NCI-H2081 treated with DMSO at 0.1 percent for 48 hours (cell line): ENCODE data around the gene NPAS2.

Source experiments
- DNase-seq: peaks from one replicate; lab custom pipeline; 2025; lab: John Stamatoyannopoulos, UW

NPAS2 gene

DNA sequence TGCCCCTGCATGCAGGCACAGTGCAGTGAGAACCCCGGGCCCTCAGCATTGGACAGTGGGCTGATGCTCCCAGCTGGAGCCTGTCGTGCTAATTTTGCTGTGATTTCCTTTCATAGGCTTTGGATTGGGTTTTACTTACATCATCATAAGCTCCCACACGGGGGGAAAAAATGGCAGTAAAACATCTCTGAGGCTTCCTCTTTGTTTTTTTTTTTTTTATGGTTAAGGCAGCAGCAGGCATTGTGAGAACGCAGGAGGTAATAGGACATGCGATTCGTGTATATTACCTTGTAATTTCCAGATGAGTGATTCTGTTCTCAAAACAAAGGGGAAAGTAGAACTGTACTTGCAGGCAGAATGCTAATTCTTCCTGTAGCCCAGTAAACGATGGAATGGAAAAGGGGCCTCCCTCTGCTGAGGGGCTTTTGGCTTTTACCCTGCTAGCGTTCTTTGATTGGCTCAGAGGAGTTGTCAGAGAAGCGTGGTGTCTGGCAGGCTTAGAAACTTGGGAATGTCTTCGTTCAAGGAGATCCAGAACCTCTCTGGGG lies 89.7 kb downstream of the NPAS2 start:
- no peak for DNase-seq

DNA sequence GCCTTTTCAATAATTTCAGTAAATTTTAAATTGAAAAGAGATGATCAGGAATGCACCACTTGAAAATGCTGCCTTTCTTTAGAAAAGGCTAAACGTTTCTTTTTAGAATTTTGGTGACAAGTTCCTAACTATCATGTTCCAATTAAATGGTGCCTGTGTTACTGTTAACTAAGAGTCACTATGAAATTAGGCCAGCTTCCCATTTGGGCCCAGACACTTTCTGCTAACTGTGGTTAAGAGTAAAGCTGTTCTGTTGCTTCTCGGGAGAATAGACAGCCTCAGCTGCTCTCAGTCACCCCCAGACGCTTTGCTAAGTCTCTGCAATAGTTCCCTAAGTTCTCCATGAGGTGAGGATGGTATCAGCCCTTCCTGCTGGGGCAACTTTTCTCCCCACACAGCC lies 90.2 kb downstream of the NPAS2 start:
- no peak for DNase-seq

DNA sequence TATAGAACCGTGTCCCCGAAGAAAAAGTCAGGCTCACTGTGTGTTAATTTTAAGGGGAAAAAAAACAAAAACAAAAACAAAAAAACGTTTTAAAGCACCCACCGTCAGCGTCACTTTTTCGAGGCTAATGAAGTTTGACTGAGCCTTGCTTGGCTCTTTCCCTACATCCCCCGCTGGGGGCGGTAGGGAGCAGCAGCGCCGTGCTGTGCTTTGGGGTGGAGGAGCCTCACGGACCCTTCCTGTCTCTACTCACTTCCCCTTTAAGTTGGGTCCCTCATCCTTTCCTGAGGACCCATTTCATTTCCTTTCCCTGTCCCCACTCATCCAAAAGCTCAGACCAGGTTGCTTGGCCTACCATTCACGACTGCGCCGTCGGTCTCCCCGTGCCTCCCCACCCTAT lies 99.4 kb downstream of the NPAS2 start:
- no peak for DNase-seq

DNA sequence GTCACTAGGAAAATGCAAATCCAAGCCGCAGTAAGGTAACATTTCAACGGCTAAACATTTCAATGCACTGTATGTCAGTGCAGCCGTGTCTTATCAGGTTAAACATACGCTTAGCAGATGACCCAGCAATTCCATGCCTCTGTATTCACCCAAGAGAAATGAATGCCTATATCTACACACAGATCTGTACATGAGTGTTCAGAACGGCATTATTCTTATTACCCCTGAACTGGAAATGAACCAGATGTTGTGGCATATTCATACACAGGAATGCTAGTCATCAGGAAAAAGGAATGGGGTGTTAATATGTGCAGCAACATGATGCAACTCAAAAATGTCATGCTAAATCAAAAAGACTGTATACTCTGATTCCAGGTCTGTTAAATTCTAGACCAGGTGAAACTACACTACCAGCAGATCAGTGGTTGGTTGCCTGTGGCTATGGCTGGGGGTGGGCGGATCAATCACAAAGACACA lies 101.8 kb downstream of the NPAS2 start:
- DNase-seq = no peak

DNA sequence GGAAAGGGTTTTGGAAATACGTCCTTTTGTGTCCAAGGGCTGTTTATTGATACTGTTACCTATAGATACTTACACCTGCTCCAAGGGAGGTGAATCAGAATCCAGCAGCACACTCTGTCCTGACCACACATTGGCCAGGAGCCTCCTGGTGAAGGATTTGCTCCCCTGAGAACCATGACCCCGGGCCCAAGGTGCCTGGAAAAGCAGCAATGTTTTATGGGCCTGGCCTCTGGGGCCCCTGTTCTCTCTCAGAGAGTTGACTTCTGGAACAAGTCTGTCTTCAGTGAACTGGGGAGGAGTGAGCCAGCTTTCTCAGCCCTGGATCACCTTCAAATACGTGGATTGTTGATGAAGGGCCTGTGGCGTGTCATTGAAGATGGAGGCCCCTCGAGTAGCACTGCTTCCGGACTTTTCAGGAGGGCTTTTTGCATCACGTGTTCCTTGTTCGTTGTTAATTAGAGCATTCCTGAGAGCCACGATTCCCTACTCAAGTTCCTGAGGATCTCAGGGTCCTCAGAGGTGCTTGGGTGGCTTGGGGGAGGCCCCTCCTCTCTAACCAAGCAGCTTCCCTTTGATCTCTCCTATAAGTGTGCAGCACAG lies 103.6 kb downstream of the NPAS2 start:
- no peak for DNase-seq

DNA sequence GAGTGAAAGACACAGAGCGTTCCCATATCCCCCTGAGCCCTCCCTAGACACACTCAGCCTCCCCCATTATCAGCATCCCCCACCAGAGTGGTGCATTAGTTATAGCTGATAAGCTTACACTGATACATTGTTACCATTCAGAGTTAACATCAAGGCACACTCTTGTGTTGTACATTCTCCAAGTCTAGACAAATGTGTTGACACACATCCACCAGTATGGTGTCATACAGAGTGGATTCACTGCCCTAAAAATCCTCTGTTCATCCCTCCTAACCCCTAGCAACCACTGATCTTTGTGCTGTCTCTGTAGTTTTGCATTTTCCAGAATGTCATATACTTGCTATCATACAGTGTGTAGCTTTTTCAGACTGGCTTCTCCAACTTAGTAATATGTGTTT lies 104.2 kb downstream of the NPAS2 start:
- DNase-seq = no peak

DNA sequence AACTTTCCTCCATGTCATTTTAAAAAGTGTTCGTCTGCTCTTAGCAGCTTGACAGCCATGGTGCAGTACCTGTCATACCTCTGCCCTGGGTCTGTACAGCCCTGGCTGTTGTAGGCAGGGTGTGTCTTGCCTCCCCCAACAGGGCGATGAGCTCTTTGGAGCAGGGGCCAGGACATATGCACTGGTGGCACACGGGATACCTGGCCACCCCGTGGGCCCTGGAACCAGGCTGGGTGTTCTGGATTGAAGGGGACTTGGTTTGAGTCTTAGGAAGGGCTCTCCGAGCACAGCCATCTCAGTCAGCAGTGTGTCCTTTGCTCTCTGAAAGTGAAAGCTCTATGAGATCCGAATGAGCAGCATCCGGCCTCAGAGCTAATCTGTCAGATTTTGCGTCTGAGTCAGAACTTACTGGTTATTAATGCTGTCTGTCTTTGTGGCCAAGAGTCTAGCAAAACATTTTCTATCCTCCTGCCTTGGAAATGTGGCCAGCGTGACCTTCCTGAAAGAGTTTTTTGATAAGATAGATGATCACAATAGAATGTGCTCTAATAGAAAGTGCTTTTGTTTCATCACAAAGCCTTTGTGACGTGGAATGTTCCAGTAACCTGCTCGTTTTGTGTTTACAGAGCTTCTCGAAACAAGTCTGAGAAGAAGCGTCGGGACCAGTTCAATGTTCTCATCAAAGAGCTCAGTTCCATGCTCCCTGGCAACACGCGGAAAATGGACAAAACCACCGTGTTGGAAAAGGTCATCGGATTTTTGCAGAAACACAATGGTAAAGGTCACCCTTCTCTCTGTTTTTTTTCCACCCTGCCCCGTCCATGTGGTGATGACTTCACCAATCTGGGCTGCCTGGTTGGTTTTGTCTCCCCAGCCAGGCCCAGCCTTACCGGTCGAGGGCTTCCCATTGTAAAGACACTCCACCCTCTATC lies 104.8 kb downstream of the NPAS2 start:
- DNase-seq = no peak

DNA sequence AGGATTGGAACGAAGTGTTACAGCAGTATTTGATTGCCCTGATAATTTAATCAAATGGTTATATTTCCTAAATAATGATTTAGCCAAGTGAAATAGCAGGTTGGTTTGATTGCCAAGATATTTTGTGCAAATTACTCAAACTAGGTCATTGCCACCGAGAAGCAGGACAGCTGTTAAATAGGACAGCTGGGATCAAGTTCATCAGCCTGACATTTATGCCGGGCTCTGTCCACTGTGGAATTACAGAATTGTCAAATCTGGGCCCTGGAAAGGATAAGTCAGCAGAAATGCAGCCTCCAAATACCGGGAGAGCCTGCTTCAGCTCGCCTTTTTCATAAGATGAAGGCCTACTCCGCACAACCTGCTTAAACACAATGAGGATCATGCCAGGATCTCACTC lies 108.3 kb downstream of the NPAS2 start:
- no peak for DNase-seq

DNA sequence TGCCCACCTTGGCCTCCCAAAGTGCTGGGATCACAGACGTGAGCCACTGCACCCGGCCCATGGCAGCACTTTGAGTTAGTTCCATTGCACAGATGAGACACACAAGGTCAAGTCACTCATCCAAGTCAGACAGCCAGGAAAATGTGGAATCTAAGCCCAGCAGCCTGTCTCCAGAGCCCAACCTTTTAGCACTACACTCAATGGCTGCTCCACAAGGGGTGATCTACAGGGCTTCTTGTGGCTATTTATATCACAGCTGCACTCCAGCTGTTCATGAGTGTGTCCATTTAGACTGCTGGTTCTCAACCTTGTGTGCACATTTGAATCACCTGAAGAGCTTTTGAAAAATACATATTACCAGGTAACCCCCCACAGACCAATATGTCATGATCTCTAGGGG lies 109.2 kb downstream of the NPAS2 start:
- DNase-seq = no peak

DNA sequence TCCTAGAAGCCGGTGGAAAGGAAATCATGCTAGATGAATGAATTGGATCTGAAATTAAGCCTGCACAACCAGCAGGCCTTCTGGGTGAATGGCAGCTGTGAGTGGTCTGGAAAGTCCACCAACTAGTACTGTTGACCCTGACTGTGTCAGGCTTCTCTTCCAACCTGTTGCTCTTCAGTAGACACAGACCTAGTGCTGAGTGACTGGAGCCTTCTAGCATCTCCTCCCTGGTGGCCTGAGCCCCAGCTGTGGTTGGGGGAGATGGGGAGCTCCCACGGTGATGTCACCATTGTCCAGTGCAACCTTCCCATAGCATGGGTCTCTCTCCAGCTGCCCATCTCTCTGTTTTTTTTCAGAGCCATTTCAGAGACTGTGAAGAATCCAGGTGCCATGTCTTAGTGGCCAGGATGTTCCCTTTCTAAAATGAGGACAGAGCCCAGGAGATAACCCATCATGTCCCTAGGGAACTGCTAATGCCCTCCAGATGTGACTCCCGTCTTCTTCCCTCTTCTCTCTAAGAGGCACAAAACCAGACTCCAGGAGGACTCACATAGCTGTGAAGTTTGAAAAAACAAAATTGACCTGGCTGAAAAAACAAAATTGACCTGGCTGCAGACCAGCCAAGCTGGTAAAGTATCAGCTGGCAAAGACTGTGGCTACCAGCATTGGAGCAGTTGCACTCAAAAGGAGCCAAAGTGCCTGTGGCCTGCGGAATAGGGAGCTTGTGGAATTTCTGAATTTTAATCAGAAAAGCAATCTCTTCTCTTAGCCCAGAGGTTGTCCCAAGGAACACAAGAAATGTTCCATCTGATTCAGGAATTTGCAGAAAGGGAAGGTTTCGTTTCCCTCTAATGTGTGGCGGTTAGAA lies 114.8 kb downstream of the NPAS2 start:
- DNase-seq = no peak

DNA sequence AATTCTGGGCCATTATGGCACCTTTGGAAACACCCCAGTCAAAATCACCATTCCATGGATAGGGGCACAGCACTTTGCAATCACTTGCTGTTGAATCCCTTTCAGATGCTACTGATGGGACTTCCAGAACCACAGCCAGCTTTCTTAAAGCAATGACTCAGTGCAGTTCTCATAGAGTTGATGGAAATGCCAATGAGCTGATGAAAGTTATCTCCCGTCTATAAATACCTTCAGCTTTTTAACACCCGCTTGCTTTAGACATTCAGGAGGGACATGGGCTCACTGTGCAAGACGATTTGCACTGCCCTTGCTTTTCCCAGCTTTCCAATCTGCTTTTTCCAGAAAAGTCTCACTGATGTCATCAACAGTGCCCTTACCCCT lies 115.4 kb downstream of the NPAS2 start:
- DNase-seq = no peak

DNA sequence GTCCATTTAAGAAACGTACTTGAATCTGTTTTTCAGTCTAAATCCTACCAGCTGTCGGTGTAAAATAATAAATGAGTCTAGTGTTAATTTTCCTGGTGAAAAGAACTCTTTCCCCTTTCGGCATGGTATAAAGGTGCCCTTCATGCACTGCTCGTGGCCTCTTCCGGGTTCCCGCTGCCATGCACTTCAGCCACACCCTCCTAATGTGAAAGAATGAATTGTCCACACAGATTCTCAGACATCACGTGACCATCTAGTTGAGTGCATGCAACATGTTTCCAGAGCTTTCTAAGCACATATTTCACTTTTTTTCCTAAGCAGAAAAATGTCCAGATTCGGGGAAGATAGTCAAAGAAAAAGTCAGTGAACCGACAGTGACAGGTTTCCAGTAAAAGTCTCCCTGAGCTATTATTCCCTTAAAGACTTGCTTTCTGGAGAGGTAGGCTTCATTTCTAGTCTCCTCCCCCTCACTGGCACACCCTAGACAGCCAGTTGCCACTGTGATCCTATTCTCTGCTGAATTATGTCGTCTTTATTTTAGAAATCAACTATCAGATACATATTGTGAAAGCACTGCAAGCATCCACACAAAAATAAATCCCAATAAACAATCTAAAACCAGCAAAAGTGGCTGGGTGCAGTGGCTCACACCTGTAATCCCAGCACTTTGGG lies 116.3 kb downstream of the NPAS2 start:
- no peak for DNase-seq

DNA sequence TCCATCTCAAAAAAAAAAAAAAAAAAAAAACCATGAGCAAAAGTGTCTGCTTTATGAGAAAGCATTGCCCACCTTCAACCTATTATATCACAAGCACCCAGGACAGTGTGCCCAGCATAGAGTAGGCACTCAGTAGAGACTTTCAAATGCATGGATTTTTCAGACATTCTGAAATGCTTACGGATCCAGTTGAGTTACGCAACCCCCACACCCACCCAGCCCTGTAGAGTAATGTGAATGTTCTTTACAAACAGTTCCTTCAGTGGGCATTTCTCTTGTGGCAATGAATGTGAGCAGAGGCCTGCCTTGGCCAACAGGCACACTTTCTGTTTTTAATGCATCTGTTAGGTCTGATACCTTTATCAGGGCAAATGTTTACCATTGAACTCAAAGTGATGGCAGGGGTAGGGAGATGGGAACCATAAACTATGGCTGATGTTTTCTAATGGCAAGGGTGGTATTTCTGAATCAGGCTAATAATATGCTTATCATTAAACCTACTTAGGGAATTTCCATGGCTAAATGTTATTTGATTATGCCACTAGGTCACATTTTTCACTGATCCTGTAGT lies 117.1 kb downstream of the NPAS2 start:
- no peak for DNase-seq

DNA sequence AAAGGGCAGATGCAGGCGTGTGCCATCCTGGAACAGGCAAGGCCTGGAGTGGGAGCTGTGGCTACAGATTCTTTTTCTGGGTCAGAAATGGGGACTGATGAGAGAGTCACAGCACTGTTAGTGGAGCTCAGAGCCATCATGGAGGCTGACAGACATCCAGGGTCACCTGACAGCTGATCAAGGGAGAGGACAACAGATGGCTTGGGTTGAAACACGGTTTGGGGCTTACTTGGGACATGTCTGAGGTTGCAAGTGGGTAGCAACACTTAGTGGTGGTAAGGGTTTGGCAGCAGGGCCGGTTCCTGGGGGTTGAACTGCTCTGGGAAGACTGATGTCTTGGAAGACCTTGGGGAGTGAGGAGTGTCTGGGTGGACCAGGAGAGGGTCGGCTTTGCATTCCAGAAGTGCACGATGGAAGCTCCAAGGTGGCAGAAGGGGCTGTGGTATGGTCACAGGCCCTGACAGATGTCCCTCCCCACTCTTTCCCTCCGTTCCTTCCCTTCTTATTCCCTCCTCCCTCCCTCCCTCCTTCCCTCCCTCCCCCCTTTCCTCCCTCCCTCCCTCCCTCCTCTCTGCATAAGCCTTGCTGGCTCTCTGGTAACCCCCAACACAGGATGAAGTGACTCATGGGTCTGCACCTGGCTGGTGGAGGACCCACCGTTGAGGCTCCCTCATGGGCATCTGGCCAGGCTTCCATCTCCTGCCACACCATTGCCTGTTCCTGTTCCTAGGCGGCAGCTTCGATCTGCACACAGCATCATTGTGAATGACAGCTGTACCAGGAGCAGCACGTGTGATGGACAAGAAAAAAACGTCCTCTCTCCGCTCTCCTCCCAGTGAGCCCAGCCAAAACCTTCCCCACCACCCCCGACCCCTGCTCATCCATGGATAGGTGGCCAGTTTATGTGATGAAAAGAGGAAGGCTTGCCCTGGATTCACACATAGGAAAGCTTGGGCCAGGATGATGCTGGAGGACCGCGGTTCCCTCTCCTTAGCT lies 118.4 kb downstream of the NPAS2 start:
- DNase-seq = no peak

DNA sequence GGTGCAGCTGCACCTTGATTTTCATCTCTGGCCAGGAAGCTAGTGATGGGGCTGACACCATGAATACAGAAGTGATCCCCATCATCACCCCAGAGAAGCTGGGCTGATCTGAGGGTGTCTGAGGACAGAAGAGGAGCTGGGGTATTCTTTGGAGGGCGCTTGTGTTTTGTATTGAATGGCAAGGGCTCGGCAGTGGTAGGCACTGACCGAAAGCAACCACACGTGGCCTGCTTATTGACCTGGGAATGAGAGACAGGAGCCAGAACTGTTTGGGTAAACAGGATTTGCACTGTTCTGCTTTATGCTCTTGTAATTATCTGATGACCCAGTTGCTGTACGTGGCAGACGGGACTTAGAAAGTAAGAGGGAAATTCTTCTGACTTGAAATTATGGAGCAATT lies 119.5 kb downstream of the NPAS2 start:
- no peak for DNase-seq

DNA sequence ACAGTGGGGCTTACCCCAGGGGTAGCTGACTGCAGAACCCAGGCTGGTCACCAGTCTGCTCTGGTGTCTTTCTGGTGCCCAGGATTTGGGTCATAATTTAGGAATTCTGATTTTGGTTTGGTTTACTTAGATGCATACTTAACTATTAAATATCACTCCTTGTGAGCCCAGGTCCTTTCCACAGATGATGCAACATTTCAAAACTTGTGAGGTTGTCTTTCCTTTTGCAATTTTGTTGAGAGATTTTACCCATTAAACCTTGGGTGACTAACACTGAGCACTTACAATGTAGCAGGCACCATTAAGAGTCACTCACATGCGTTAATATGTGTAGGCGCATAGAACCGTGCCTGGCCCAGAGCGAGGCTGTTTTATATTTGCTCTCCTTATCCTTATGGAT lies 120.3 kb downstream of the NPAS2 start:
- no peak for DNase-seq

DNA sequence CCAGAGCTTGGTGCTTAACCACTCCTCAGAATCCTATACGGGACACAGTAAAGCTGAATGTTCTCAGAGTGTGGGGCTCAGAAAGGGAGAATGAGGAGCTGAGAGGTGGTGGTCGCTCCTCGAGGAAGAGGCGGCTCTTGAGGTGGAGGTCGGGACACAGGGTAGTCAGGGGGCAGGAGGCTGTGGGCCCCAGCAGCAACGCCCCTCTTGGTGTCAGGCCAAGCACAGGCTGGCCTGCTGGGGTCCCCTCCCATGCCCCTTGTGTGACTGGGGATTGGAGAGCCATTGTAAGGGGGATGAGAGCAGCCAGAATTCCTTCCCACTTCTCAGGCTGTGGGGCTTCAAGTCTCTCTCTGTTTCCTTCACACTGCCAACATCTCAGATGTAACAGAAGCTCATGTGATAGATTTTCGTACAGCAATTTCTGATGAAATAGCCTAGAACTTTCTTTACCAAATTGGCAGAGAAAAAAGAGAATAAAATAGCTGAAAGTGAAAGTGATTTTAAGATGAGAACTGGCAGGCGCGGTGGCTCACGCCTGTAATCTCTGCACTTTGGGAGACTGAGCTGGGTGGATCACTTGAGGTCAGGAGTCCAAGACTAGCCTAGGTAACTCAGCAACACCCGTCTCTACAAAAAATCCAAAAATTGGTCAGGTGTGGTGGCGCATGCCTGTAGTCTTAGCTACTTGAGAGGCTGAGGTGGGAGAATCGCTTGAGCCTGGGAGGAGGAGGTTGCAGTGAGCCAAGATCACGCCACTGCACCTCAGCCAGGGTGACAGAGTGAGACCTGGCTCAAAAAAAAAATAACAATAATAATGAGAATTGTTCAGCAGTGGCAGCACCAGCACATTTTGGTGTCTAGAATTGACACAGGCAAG lies 121.1 kb downstream of the NPAS2 start:
- DNase-seq = no peak

DNA sequence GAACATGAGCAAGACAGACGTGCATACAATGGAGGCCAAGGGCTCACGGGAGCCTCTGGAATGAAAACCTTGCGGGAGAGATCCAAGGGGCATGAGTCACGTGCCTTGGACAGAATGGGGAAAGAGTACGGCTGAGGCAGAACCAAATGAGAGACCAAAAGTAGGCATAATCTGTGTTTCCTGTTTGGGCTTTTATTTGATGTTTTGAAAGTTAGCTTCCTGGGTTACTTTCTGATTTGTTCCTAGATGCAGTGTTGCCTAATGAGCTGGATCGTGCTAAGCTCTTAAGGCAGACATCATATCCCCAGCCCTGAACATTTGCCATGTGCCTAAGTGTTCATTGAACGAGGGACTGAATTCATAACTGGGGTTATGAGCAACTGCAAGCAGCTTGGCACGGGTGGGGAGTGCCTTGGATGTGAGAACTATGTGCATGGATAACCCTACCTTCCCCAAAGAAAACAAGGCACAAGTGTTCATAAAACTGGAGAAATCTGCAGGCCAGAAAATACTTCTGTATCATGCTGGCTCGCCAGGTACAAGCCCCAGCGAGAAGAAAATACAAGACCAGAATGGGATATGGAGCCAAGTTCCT lies 121.8 kb downstream of the NPAS2 start:
- DNase-seq = no peak
